ENCODE results near the gene AFF1. TPM values are rescaled to one million over a fixed set of nuclear protein-coding genes. Genes with fewer than 3 reads are reported as not detected.
A peak's percentile ranks its signal among the peaks of the same experiment; 100 is the strongest.

The AFF1 gene
- total RNA-seq, 1 experiment from 2014 or later = 93.4 TPM

- CTCF ChIA-PET = interaction anchor here (0.6 kb wide), 1 partner anchor 32 kb away, joined by 4 read pairs; no protein-coding TSS in a partner anchor
- TF ChIP-seq CBFB (CRISPR knock-in tag; IDR thresholded peaks at IDR 0.05; ENCODE audit: low read depth) (no peak), ZNF423 (CRISPR knock-in tag; IDR thresholded peaks at IDR 0.05) (no peak), NFATC4 (CRISPR knock-in tag; IDR thresholded peaks at IDR 0.05) (no peak), ZMAT4 (CRISPR knock-in tag; IDR thresholded peaks at IDR 0.05) (no peak), NR3C1 (CRISPR knock-in tag; conservative IDR thresholded peaks at IDR 0.05; ENCODE audit: low read depth) (no peak), ZNF121 (CRISPR knock-in tag; IDR thresholded peaks at IDR 0.05) (no peak)
- H3K9me3 Mint-ChIP-seq = no peaks in the 10 kb centered on the region
Measured at GRCh38 chr4:87122252-87122651, 187.4 kb downstream of the AFF1 start.

GRCh38 chr4:87126056-87126455, 191.2 kb downstream of the AFF1 start:
- H3K9me3 Mint-ChIP-seq = no peaks in the 10 kb centered on the region
- ChIA-PET CTCF (interaction anchor here (1.2 kb wide), 1 partner anchor 11 kb away, joined by 5 read pairs; no protein-coding TSS in a partner anchor), POLR2A (no interaction called here)
- peak; percentile 81 for ATAC-seq
- no peak overlapping the region for H3K27ac Mint-ChIP-seq
- TF ChIP-seq IRF1 (CRISPR knock-in tag; IDR thresholded peaks at IDR 0.05) = no peak
- TF ChIP-seq SMAD4 (CRISPR knock-in tag; IDR thresholded peaks at IDR 0.05) = no peak
- TF ChIP-seq NR3C1 (CRISPR knock-in tag; conservative IDR thresholded peaks at IDR 0.05; ENCODE audit: low read depth) = no peak
- TF ChIP-seq RELA (CRISPR knock-in tag; IDR thresholded peaks at IDR 0.05; ENCODE audit: borderline replicate concordance) = no peak
- TF ChIP-seq SOX15 (CRISPR knock-in tag; IDR thresholded peaks at IDR 0.05) = no peak
- TF ChIP-seq ZNF138 (CRISPR knock-in tag; conservative IDR thresholded peaks at IDR 0.05) = no peak
- no peak for TF ChIP-seq IRF2 (CRISPR knock-in tag; IDR thresholded peaks at IDR 0.05; ENCODE audit: borderline replicate concordance, low read depth)
- no peak for TF ChIP-seq ATF2 (CRISPR knock-in tag; IDR thresholded peaks at IDR 0.05; ENCODE audit: borderline replicate concordance, low read depth)
- no peak for TF ChIP-seq EMX1 (CRISPR knock-in tag; IDR thresholded peaks at IDR 0.05)
- no peak for TF ChIP-seq SP1 (CRISPR knock-in tag; conservative IDR thresholded peaks at IDR 0.05)
- no peak for TF ChIP-seq NFATC4 (CRISPR knock-in tag; IDR thresholded peaks at IDR 0.05)
- no peak for TF ChIP-seq OVOL2 (CRISPR knock-in tag; IDR thresholded peaks at IDR 0.05; ENCODE audit: borderline replicate concordance)
- TF ChIP-seq ATF3 (CRISPR knock-in tag; conservative IDR thresholded peaks at IDR 0.05) = no peak
- TF ChIP-seq NFYB (CRISPR knock-in tag; conservative IDR thresholded peaks at IDR 0.05; ENCODE audit: low read depth) = no peak
- no peak for TF ChIP-seq ZNF532 (CRISPR knock-in tag; IDR thresholded peaks at IDR 0.05; ENCODE audit: borderline replicate concordance)
- TF ChIP-seq TEAD4 (CRISPR knock-in tag; IDR thresholded peaks at IDR 0.05) = no peak
- no peak for TF ChIP-seq ATF1 (CRISPR knock-in tag; IDR thresholded peaks at IDR 0.05)
- no peak for DNase-seq (ENCODE audit: low spot score)
- peaks cover 59% of the 10 kb centered on the region for H3K36me3 Mint-ChIP-seq
- no peaks in the 10 kb centered on the region for H3K27me3 Mint-ChIP-seq (ENCODE audit: low read depth)
- no peaks in the 10 kb centered on the region for H3K4me1 Mint-ChIP-seq
- H3K4me3 Mint-ChIP-seq = no peak overlapping the region

More at GRCh38 chr4:87122252-87122651, 187.4 kb downstream of the AFF1 start:
- ATAC-seq = no peak
- no peak overlapping the region for H3K27ac Mint-ChIP-seq
- H3K4me3 Mint-ChIP-seq = no peak overlapping the region
- peaks cover 20% of the 10 kb centered on the region for H3K4me1 Mint-ChIP-seq
- peaks cover 44% of the 10 kb centered on the region for H3K36me3 Mint-ChIP-seq
- H3K27me3 Mint-ChIP-seq (ENCODE audit: low read depth) = no peaks in the 10 kb centered on the region
- no peak for DNase-seq (ENCODE audit: low spot score)
- POLR2A ChIA-PET = no interaction called here

All from WTC11 (cell line).